GM12801 (cell line): Measurements from ENCODE around the gene GALNT11.

Source experiments
- CTCF ChIP-seq: IDR thresholded peaks from one replicate; pipeline ENCODE4 v1.5.1; 2011; ENCODE audit warnings: control low read depth; ENCODE audit not compliant: insufficient read length; ENCODE audit errors: extremely low read depth

GALNT11 gene

DNA sequence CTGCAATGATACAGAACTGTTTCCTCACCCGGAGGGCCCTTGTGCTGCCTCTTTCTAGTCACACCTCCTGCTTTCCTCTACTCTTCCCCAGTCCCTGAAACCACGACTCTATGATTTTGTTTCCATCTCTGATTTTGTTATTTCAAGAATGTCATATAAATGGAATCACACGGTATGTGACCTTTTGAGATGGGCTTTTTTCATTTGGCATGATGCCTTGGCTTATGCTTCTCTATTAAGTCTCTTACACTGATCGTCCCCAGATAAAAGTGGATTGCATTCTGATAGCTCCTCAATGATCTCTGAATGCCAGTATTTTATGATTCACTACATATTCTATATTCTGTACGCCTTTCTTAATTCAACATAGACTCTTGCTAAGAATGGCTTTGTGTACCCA, 78.2 kb downstream of the GALNT11 start:
- TF ChIP-seq CTCF = no peak

GRCh38 chr7:152105205-152105604, 79.7 kb downstream of the GALNT11 start:
- no peak for TF ChIP-seq CTCF

DNA sequence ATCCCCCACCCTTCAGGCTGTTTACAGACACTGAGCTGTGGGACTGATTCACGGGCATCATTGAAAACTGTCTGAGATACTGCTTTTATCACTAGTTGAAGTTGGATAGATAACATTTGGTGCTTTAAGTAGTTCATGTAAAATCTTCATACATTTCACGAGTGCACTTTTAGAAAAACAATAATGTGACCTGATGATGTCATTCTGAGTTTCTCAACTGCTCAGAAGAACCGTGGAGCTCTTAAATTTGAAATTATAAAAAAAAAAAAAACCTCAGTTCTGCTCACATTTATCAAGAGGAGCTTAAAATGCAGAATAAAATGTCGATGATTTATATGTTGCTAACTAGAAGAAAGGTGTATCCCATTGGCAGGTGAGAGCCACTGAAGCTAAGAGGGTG, 81.5 kb downstream of the GALNT11 start:
- no peak for TF ChIP-seq CTCF

- TF ChIP-seq CTCF = no peak
Observed at GRCh38 chr7:152107945-152108344, 82.5 kb downstream of the GALNT11 start.

DNA sequence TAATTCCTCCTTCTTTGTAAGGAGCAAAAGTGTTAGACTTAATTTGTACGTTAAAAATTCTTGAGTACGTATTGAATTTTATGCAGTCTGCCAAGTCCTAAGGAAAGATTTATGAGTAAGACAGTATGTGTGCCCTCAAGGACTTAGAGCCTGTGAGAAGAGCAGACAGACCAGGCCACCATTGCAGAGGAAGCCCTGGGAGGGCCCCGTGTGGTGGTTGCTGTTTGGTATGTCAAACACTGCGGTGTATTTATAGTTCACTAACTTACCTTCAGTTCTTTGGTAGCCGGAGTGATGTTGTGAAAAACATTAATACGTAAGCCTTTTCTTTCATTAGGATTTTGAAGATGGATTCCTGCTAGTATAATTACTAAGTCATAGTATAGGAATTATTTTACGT, 82.9 kb downstream of the GALNT11 start:
- TF ChIP-seq CTCF = no peak

DNA sequence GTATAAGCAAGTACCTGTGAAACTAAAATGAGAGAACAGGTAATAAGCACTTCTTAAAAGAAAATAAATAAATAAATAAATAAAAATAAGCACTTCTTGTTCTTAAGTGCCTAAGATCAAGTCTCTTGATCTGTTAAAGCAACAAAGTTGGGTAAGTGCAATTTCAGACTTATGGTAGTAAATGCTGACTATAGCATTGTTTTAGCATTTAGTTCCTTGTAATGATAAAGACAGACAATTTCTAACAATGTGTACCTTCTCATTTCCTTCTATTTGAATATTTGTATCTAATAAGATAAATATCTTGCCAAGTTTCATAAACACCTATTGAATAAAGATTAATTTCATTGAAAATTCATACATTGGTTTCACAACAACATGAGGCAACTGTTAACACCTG, 87.4 kb downstream of the GALNT11 start:
- no peak for TF ChIP-seq CTCF

DNA sequence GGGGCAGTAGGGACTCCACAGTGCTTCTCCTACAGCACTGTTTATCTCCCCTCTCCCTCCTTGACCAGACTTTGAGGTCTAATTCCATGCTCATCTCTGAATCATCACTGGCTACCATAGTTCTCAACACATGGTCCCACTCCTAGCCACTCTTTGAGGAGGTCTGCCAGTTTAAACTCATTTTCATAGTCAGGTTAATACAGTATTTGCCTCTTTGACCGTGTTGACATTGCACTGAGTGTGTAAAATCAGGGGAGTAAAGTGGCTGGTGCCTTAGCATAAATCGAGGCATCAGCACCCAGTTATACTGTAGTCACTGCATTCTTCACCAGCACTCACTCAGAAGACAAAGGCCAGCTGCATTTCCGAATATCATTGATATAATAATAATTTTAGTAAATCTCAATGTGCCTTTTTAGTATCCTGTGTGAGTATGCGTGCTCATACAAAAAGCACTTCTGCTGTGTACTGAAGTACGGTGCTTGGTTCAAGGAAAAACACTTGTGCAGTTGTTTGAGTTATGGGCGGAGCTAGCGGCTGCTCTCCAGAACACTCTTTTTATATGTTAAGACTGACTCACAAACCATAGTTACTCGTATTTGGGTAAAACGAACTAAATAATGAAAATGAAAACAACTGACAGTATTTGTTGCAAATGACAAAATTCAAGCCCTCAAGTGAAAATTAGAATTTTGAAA, 89.7 kb downstream of the GALNT11 start:
- no peak for TF ChIP-seq CTCF
